Motor neuron (in vitro differentiated cells): ENCODE measurements around the gene TACR1. TPM values are rescaled to one million over a fixed set of nuclear protein-coding genes. Genes with fewer than 3 reads are reported as not detected.

Experiments
- ATAC-seq, 8 experiments: fragments of 200-7000 bp; cut with Tn5 transposase; replicated peaks in 6 of 8; 2 replicates each; pipeline ENCODE4 v1.8.0; 2021; ENCODE audit warnings: mild to moderate bottlenecking in 8 of 8, moderate library complexity in 8 of 8
- H3K27ac ChIP-seq, 2 donors: fragments of 250-450 bp; sonication (Bioruptor Pico); 2 replicates each; pipeline ENCODE4 v1.9.0; 2021; ENCODE audit warnings: antibody characterized with exemption in 2 of 2, mild to moderate bottlenecking in 2 of 2, moderate library complexity in 1 of 2
- H3K4me1 ChIP-seq, 2 donors: fragments of 250-450 bp; sonication (Bioruptor Pico); replicated peaks in 1 of 2; 2 replicates each; pipeline ENCODE4 v1.6.1; 2021; ENCODE audit warnings: antibody characterized with exemption in 2 of 2, mild to moderate bottlenecking in 2 of 2, moderate library complexity in 1 of 2
- H3K4me3 ChIP-seq, 5 donors: fragments of 250-450 bp; sonication (Bioruptor Pico); 2 replicates each; pipeline ENCODE4 v1.9.0; 2021; ENCODE audit warnings: antibody characterized with exemption in 5 of 5, mild to moderate bottlenecking in 5 of 5, moderate library complexity in 4 of 5
- WGBS, 10 experiments: fragments of 450-650 bp; shearing (Covaris generic); methylation state at CpG; one replicate each; pipeline ENCODE4 v1.0.0; 2022; 5-methylcytosine and 5-hydroxymethylcytosine counted together
- in situ Hi-C, 9 experiments: fragments of 400-800 bp; cut with MboI; loops; one replicate each; pipeline ENCODE4 v1.15.0; 2021; ENCODE audit warnings: low sequenced_read_pairs in 9 of 9, low pct_unique_long_range_greater_than_20kb in 2 of 9; ENCODE audit not compliant: unreplicated experiment in 9 of 9
- total RNA-seq, 8 experiments: library from RNA; unstranded; fragments of 300-600 nt; gene quantifications; 2 replicates each; pipeline versions ENCODE4 v1.2.3 to v1.2.4, GENCODE V29; 2022

The TACR1 gene
- total RNA-seq, 8 experiments from 2014 or later = 0.25 to 6.9 (median 1.7) TPM

GRCh38 chr2:75133621-75134570 is 65.4 kb downstream of the TACR1 start:
- WGBS, 10 experiments = 45 to 90% (median 80%) methylated on average over 2 to 8 of the region's 9 CpGs
- peak in 4 of 8 experiments; percentile 39 to 80 (median 63) for ATAC-seq
- no peak overlapping the region for H3K27ac ChIP-seq
- H3K4me1 ChIP-seq = peaks cover 10 to 17% of the 10 kb centered on the region in 2 donors
- H3K4me3 ChIP-seq = no peak overlapping the region
- in situ Hi-C loops = no loop called here

GRCh38 chr2:75130171-75130570 is 69.1 kb downstream of the TACR1 start:
- Histone ChIP-seq H3K4me1 (peaks cover 10 to 14% of the 10 kb centered on the region in 2 donors), H3K27ac (no peak overlapping the region), H3K4me3 (no peak overlapping the region)
- WGBS, 10 experiments = 71 to 89% (median 80%) methylated on average over 1 of the region's 1 CpG; no CpG with 5 or more reads in 6 of the 10 experiments
- ATAC-seq = peak in 2 of 8 experiments; percentile 41 to 58
- in situ Hi-C loops = no loop called here

GRCh38 chr2:75123876-75124275 is 75.4 kb downstream of the TACR1 start:
- no peak overlapping the region for H3K27ac ChIP-seq
- WGBS, 10 experiments = 47 to 82% (median 63%) methylated on average over 1 to 6 of the region's 6 CpGs; no CpG with 5 or more reads in 2 of the 10 experiments
- in situ Hi-C loops = no loop called here

GRCh38 chr2:75113231-75113869 is 86.0 kb downstream of the TACR1 start:
- in situ Hi-C loops = no loop called here
- WGBS, 10 experiments = 52 to 100% (median 82%) methylated on average over 1 to 4 of the region's 4 CpGs; no CpG with 5 or more reads in 1 of the 10 experiments
- no peak overlapping the region for H3K27ac ChIP-seq
- H3K4me1 ChIP-seq = peaks cover 4 to 19% of the 10 kb centered on the region in 2 donors
- ATAC-seq = no peak
- no peak overlapping the region for H3K4me3 ChIP-seq

More at GRCh38 chr2:75123876-75124275, 75.4 kb downstream of the TACR1 start:
- H3K4me1 ChIP-seq = peaks cover 6% of the 10 kb centered on the region in 2 donors
- ATAC-seq = peak in 1 of 8 experiments; percentile 44
- H3K4me3 ChIP-seq = no peak overlapping the region

GRCh38 chr2:75108937-75109482 is 90.3 kb downstream of the TACR1 start:
- no peak overlapping the region for H3K4me3 ChIP-seq
- H3K27ac ChIP-seq = no peak overlapping the region
- WGBS, 10 experiments = 58 to 92% (median 80%) methylated on average over 2 to 9 of the region's 9 CpGs; no CpG with 5 or more reads in 1 of the 10 experiments
- peak in 2 of 8 experiments; percentile 20 to 86 for ATAC-seq
- in situ Hi-C loops = no loop called here
- H3K4me1 ChIP-seq = peaks cover 4 to 14% of the 10 kb centered on the region in 2 donors

GRCh38 chr2:75102011-75102410 is 97.3 kb downstream of the TACR1 start:
- 86 to 100% (median 97%) methylated on average over 1 to 4 of the region's 4 CpGs for WGBS, 10 experiments
- H3K4me3 ChIP-seq = no peak overlapping the region
- no peak overlapping the region for H3K27ac ChIP-seq
- H3K4me1 ChIP-seq = peaks cover 13 to 16% of the 10 kb centered on the region in 2 donors
- ATAC-seq = no peak
- in situ Hi-C loops = no loop called here

GRCh38 chr2:75100801-75101151 is 98.5 kb downstream of the TACR1 start:
- Histone ChIP-seq H3K4me1 (peaks cover 13 to 16% of the 10 kb centered on the region in 2 donors), H3K4me3 (no peak overlapping the region), H3K27ac (no peak overlapping the region)
- in situ Hi-C loops = no loop called here
- 0 to 71% (median 23%) methylated on average over 1 of the region's 1 CpG for WGBS, 10 experiments
- peak in 2 of 8 experiments; percentile 13 to 54 for ATAC-seq

GRCh38 chr2:75100011-75100800 is 99.1 kb downstream of the TACR1 start:
- 0 to 93% (median 33%) methylated on average over 1 to 3 of the region's 3 CpGs; no CpG with 5 or more reads in 1 of the 10 experiments for WGBS, 10 experiments
- Histone ChIP-seq H3K4me3 (no peak overlapping the region), H3K27ac (peak overlapping the region in 1 of 2 donors; percentile 10), H3K4me1 (peaks cover 13 to 16% of the 10 kb centered on the region in 2 donors)
- peak; percentile 71 to 95 (median 86) for ATAC-seq
- in situ Hi-C loops = no loop called here

GRCh38 chr2:75099521-75099922 is 99.8 kb downstream of the TACR1 start:
- peak in 4 of 8 experiments; percentile 6 to 38 (median 19) for ATAC-seq
- in situ Hi-C loops = no loop called here
- WGBS, 10 experiments = 0 to 100% (median 50%) methylated on average over 1 to 4 of the region's 4 CpGs; no CpG with 5 or more reads in 3 of the 10 experiments

GRCh38 chr2:75098856-75099255 is 100.5 kb downstream of the TACR1 start:
- Histone ChIP-seq H3K4me3 (no peak overlapping the region), H3K4me1 (peaks cover 13 to 16% of the 10 kb centered on the region in 2 donors), H3K27ac (no peak overlapping the region)
- in situ Hi-C loops = no loop called here
- WGBS, 10 experiments = 0 to 100% (median 25%) methylated on average over 1 to 2 of the region's 2 CpGs; no CpG with 5 or more reads in 2 of the 10 experiments
- peak in 3 of 8 experiments; percentile 31 to 54 (median 43) for ATAC-seq

More at GRCh38 chr2:75099521-75099922, 99.8 kb downstream of the TACR1 start:
- no peak overlapping the region for H3K4me3 ChIP-seq
- H3K27ac ChIP-seq = peak overlapping the region; percentile 10 to 15
- H3K4me1 ChIP-seq = peaks cover 13 to 16% of the 10 kb centered on the region in 2 donors

- in situ Hi-C loops = no loop called here
- Histone ChIP-seq H3K4me1 (peaks cover 13 to 16% of the 10 kb centered on the region in 2 donors), H3K27ac (no peak overlapping the region), H3K4me3 (no peak overlapping the region)
- ATAC-seq = no peak
- WGBS, 10 experiments = 0 to 100% (median 100%) methylated on average over 1 of the region's 1 CpG; no CpG with 5 or more reads in 3 of the 10 experiments
Measured at GRCh38 chr2:75097831-75098230, 101.5 kb downstream of the TACR1 start.

GRCh38 chr2:75094405-75094804 is 104.9 kb downstream of the TACR1 start:
- 20 to 100% (median 100%) methylated on average over 1 of the region's 1 CpG; no CpG with 5 or more reads in 7 of the 10 experiments for WGBS, 10 experiments
- in situ Hi-C loops = no loop called here
- ATAC-seq = no peak
- Histone ChIP-seq H3K27ac (no peak overlapping the region), H3K4me3 (no peak overlapping the region), H3K4me1 (peaks cover under 1 to 5% of the 10 kb centered on the region in 2 donors)
